Prostate gland (tissue), 2 donors: ENCODE data around the gene TMEM141. TPM values are rescaled to one million over a fixed set of nuclear protein-coding genes. Genes with fewer than 3 reads are reported as not detected.

ENCODE experiments used
- DNase-seq: peaks from one replicate; pipeline ENCODE4 v3.0.0-alpha.2; 2019; ENCODE audit warnings: low spot score
- H3K27ac ChIP-seq, 2 donors: fragments of 200-600 bp; sonication (generic); 2 replicates each; pipeline ENCODE4 v1.5.1; 2017 to 2019
- H3K27me3 ChIP-seq: fragments of 200-600 bp; sonication (generic); replicated peaks from 2 replicates; pipeline ENCODE4 v1.5.1; 2019; ENCODE audit not compliant: insufficient read depth
- H3K36me3 ChIP-seq, 2 donors: fragments of 200-600 bp; sonication (generic); 1 replicate in 1 of 2; 2 replicates in 1 of 2; pipeline versions ENCODE4 v1.5.1 to v1.8.1; 2017 to 2019
- H3K4me1 ChIP-seq: fragments of 200-600 bp; sonication (generic); replicated peaks from 2 replicates; pipeline ENCODE4 v1.5.1; 2019
- H3K4me3 ChIP-seq, 2 donors: fragments of 200-600 bp; sonication (generic); 2 replicates each; pipeline ENCODE4 v1.5.1; 2017 to 2019
- H3K9me3 ChIP-seq: fragments of 200-600 bp; sonication (generic); 2 replicates; pipeline ENCODE4 v1.5.1; 2017
- CTCF ChIP-seq, 4 experiments: fragments of 200-600 bp in 2 of 4; fragments of 450-650 bp in 2 of 4; sonication (generic) in 2 of 4; IDR thresholded peaks; 1 replicate in 3 of 4; 2 replicates in 1 of 4; pipeline ENCODE4 v1.5.1; 2016 to 2019; ENCODE audit warnings: antibody characterized with exemption in 4 of 4, mild to moderate bottlenecking in 2 of 4, moderate library complexity in 2 of 4
- POLR2A ChIP-seq: fragments of 450-650 bp; IDR thresholded peaks from one replicate; pipeline ENCODE4 v1.6.1; 2016; ENCODE audit warnings: antibody characterized with exemption, mild to moderate bottlenecking
- POLR2AphosphoS5 ChIP-seq: sonication (generic); formaldehyde crosslinking; IDR thresholded peaks from one replicate; pipeline ENCODE4 v1.6.1; 2017; ENCODE audit warnings: antibody characterized with exemption
- WGBS: methylation state at CpG from one replicate; pipeline ENCODE4 v1.1.5; 2018; 5-methylcytosine and 5-hydroxymethylcytosine counted together
- intact Hi-C: fragments of 100-400 bp; cut with DNase I; formaldehyde crosslinking; loops from one replicate; pipeline ENCODE4 v1.14.2; 2022
- total RNA-seq, 2 donors: library from RNA; depleted of rRNA; stranded (reverse); fragments of >200 nt; gene quantifications; one replicate each; pipeline ENCODE4 v1.1.0, GENCODE V29; 2016

The TMEM141 gene
- total RNA-seq, 2 donors from 2014 or later = 181 to 335 TPM

- intact Hi-C loops = no loop called here
- no peaks in the 10 kb centered on the region for H3K9me3 ChIP-seq
- DNase-seq = no peak
- no peaks in the 10 kb centered on the region for H3K27me3 ChIP-seq
- no peaks in the 10 kb centered on the region for H3K36me3 ChIP-seq
- under 1% methylated on average over 63 of the region's 93 CpGs for WGBS
- TF ChIP-seq POLR2AphosphoS5 (no peak), CTCF (IDR thresholded peaks at IDR 0.05) (no peak), POLR2A (no peak)
- peak overlapping the region; percentile 82 to 95 for H3K27ac ChIP-seq
- H3K4me3 ChIP-seq = peak overlapping the region; percentile 89 to 95
- H3K4me1 ChIP-seq = peaks cover 15% of the 10 kb centered on the region
Measured at GRCh38 chr9:136808075-136808805, 17.1 kb downstream of the TMEM141 start.

GRCh38 chr9:136808806-136809158 is 17.6 kb downstream of the TMEM141 start:
- Histone ChIP-seq H3K36me3 (no peaks in the 10 kb centered on the region), H3K9me3 (no peaks in the 10 kb centered on the region), H3K4me1 (peaks cover 15% of the 10 kb centered on the region), H3K27me3 (no peaks in the 10 kb centered on the region), H3K4me3 (peak overlapping the region; percentile 89 to 95), H3K27ac (peak overlapping the region; percentile 82 to 95)
- WGBS = 6% methylated on average over 14 of the region's 14 CpGs
- no peak for DNase-seq
- intact Hi-C loops = no loop called here
- TF ChIP-seq POLR2AphosphoS5 (no peak), CTCF (IDR thresholded peaks at IDR 0.05) (no peak), POLR2A (no peak)

- H3K4me1 ChIP-seq = peaks cover 5% of the 10 kb centered on the region
- H3K9me3 ChIP-seq = no peaks in the 10 kb centered on the region
- no peak for DNase-seq
- no peak overlapping the region for H3K4me3 ChIP-seq
- 92% methylated on average over 13 of the region's 13 CpGs for WGBS
- H3K27ac ChIP-seq = no peak overlapping the region
- no peak for TF ChIP-seq POLR2AphosphoS5
- no peaks in the 10 kb centered on the region for H3K27me3 ChIP-seq
- H3K36me3 ChIP-seq = no peaks in the 10 kb centered on the region
- intact Hi-C loops = no loop called here
Measured at GRCh38 chr9:136814725-136815421, 23.7 kb downstream of the TMEM141 start.

GRCh38 chr9:136815422-136815782 is 24.3 kb downstream of the TMEM141 start:
- H3K27me3 ChIP-seq = no peaks in the 10 kb centered on the region
- no peaks in the 10 kb centered on the region for H3K9me3 ChIP-seq
- peaks cover 3% of the 10 kb centered on the region for H3K4me1 ChIP-seq
- intact Hi-C loops = no loop called here
- H3K27ac ChIP-seq = no peak overlapping the region
- 0% methylated on average over 1 of the region's 1 CpG for WGBS
- H3K4me3 ChIP-seq = no peak overlapping the region
- no peaks in the 10 kb centered on the region for H3K36me3 ChIP-seq
- DNase-seq = no peak
- TF ChIP-seq CTCF (IDR thresholded peaks at IDR 0.05) = no peak
- TF ChIP-seq POLR2A = no peak
- TF ChIP-seq POLR2AphosphoS5 = no peak

GRCh38 chr9:136820971-136821825 is 30.1 kb downstream of the TMEM141 start:
- Histone ChIP-seq H3K27ac (no peak overlapping the region), H3K4me1 (no peaks in the 10 kb centered on the region), H3K27me3 (no peaks in the 10 kb centered on the region), H3K9me3 (no peaks in the 10 kb centered on the region), H3K36me3 (no peaks in the 10 kb centered on the region), H3K4me3 (peak overlapping the region; percentile 10 to 17)
- DNase-seq = no peak
- intact Hi-C loops = no loop called here
- WGBS = 54% methylated on average over 58 of the region's 83 CpGs
- TF ChIP-seq POLR2A (no peak), POLR2AphosphoS5 (no peak), CTCF (IDR thresholded peaks at IDR 0.05) (no peak)
